CD4-positive, CD25-positive, alpha-beta regulatory T cell (primary cell): ENCODE measurements around the gene ULK4. TPM values are rescaled to one million over a fixed set of nuclear protein-coding genes. Genes with fewer than 3 reads are reported as not detected.
A peak's percentile ranks its signal among the peaks of the same experiment; 100 is the strongest.
"Not testable (repeated sequence)": the region's sequence is repeated elsewhere in the genome, so short reads cannot be mapped to it uniquely, and the experiment has no call there.

ENCODE experiments used
- ATAC-seq, 2 donors: fragments of 150-1000 bp; cut with Tn5 transposase; one replicate each; pipeline ENCODE4 v1.10.0; 2021; ENCODE audit warnings: low read depth in 2 of 2, moderate number of reproducible peaks in 2 of 2, moderate library complexity in 1 of 2
- DNase-seq, 3 donors: peaks; one replicate each; pipeline versions ENCODE4 v3.0.0 to v3.0.0-alpha.2; 2012 to 2022; ENCODE audit warnings: mixed read lengths in 1 of 3
- H3K27ac ChIP-seq: one replicate; pipeline ENCODE4 v1.7.0; 2013; ENCODE audit warnings: mild to moderate bottlenecking, low read length; ENCODE audit not compliant: insufficient read depth, poor library complexity, severe bottlenecking
- H3K27me3 ChIP-seq: one replicate; pipeline ENCODE4 v1.7.0; 2013; ENCODE audit warnings: low read length; ENCODE audit not compliant: control insufficient read depth, insufficient read depth
- H3K36me3 ChIP-seq: one replicate; pipeline ENCODE4 v1.7.0; 2013; ENCODE audit warnings: mild to moderate bottlenecking, low read length, moderate library complexity; ENCODE audit not compliant: control insufficient read depth, insufficient read depth
- H3K4me1 ChIP-seq: 2 replicates; pipeline ENCODE4 v1.7.0; 2013; ENCODE audit warnings: mild to moderate bottlenecking, low read length; ENCODE audit not compliant: insufficient read depth, control insufficient read depth, poor library complexity, severe bottlenecking
- H3K4me3 ChIP-seq: one replicate; pipeline ENCODE4 v1.7.0; 2013; ENCODE audit warnings: low read depth, mild to moderate bottlenecking, low read length, moderate library complexity
- H3K9me3 ChIP-seq, 2 experiments: 1 replicate in 1 of 2; 2 replicates in 1 of 2; pipeline ENCODE4 v1.7.0; 2013; ENCODE audit warnings: low read length in 2 of 2, mild to moderate bottlenecking in 1 of 2, moderate library complexity in 1 of 2; ENCODE audit not compliant: control insufficient read depth in 2 of 2
- H3K27ac Mint-ChIP-seq, 3 donors: one replicate each; pipeline ENCODE4 v1.8.0; 2020 to 2022; ENCODE audit warnings: mild to moderate bottlenecking in 3 of 3, mixed read lengths in 3 of 3, moderate library complexity in 2 of 3
- H3K27me3 Mint-ChIP-seq: one replicate; pipeline ENCODE4 v1.8.0; 2022; ENCODE audit warnings: mild to moderate bottlenecking, mixed read lengths
- H3K36me3 Mint-ChIP-seq: one replicate; pipeline ENCODE4 v1.8.0; 2020; ENCODE audit warnings: mixed read lengths
- H3K4me1 Mint-ChIP-seq, 4 donors: one replicate each; pipeline ENCODE4 v1.8.0; 2020 to 2022; ENCODE audit warnings: mixed read lengths in 4 of 4, mild to moderate bottlenecking in 1 of 4
- H3K4me3 Mint-ChIP-seq, 4 donors: one replicate each; pipeline ENCODE4 v1.8.0; 2020 to 2022; ENCODE audit warnings: mild to moderate bottlenecking in 4 of 4, mixed read lengths in 4 of 4, moderate library complexity in 3 of 4
- H3K9me3 Mint-ChIP-seq, 7 donors: one replicate each; pipeline ENCODE4 v1.8.0; 2020 to 2022; ENCODE audit warnings: mixed read lengths in 7 of 7, mild to moderate bottlenecking in 3 of 7, moderate library complexity in 2 of 7
- polyA plus RNA-seq, 4 donors: library from polyadenylated mRNA; unstranded; fragments of 300-500 nt; fragmentation: Illumina TruSeq; gene quantifications; one replicate each; pipeline ENCODE4 v1.2.3, GENCODE V29; 2021
- total RNA-seq: library from RNA; stranded (reverse); gene quantifications from one replicate; pipeline ENCODE4 v1.2.3, GENCODE V29; 2022

Gene ULK4
- total and polyA plus RNA-seq, 5 donors from 2014 or later, result 9.3 to 27.2 (median 11.1) TPM

- Mint-ChIP-seq H3K27ac (no peak overlapping the region), H3K9me3 (peaks cover 0 to 3% (median 0%) of the 10 kb centered on the region in 7 donors), H3K4me1 (no peaks in the 10 kb centered on the region), H3K27me3 (peaks cover 6% of the 10 kb centered on the region), H3K36me3 (no peaks in the 10 kb centered on the region), H3K4me3 (no peak overlapping the region)
- H3K27ac ChIP-seq, result no peak overlapping the region
- H3K9me3 ChIP-seq, result no peaks in the 10 kb centered on the region
- H3K27me3 ChIP-seq, result no peaks in the 10 kb centered on the region
- H3K36me3 ChIP-seq, result no peaks in the 10 kb centered on the region
- H3K4me1 ChIP-seq, result no peaks in the 10 kb centered on the region
- H3K4me3 ChIP-seq, result no peak overlapping the region
- ATAC-seq (no peak), DNase-seq (no peak)
Measured at GRCh38 chr3:41999909-42000308, 38.0 kb upstream of the ULK4 start.

GRCh38 chr3:41997702-41998550 lies 36.0 kb upstream of the ULK4 start:
- H3K27me3 Mint-ChIP-seq, result peaks cover 11% of the 10 kb centered on the region
- ATAC-seq (no peak), DNase-seq (no peak)
- H3K27ac Mint-ChIP-seq, result no peak overlapping the region
- Histone ChIP-seq H3K36me3 (no peaks in the 10 kb centered on the region), H3K27ac (no peak overlapping the region), H3K4me1 (no peaks in the 10 kb centered on the region), H3K27me3 (no peaks in the 10 kb centered on the region), H3K4me3 (no peak overlapping the region), H3K9me3 (no peaks in the 10 kb centered on the region)
- H3K9me3 Mint-ChIP-seq, result peaks cover 0 to 2% (median 0%) of the 10 kb centered on the region in 7 donors
- H3K4me1 Mint-ChIP-seq, result no peaks in the 10 kb centered on the region
- no peak overlapping the region for H3K4me3 Mint-ChIP-seq
- peaks cover 3% of the 10 kb centered on the region for H3K36me3 Mint-ChIP-seq

- Histone ChIP-seq H3K27ac (no peak overlapping the region), H3K4me1 (no peaks in the 10 kb centered on the region), H3K27me3 (no peaks in the 10 kb centered on the region), H3K4me3 (no peak overlapping the region), H3K36me3 (no peaks in the 10 kb centered on the region), H3K9me3 (no peaks in the 10 kb centered on the region)
- Mint-ChIP-seq H3K9me3 (no peaks in the 10 kb centered on the region), H3K4me3 (no peak overlapping the region), H3K27ac (no peak overlapping the region), H3K4me1 (no peaks in the 10 kb centered on the region), H3K36me3 (peaks cover 3% of the 10 kb centered on the region), H3K27me3 (peaks cover 5% of the 10 kb centered on the region)
- DNase-seq (no peak), ATAC-seq (no peak)
Measured at GRCh38 chr3:41991437-41991836, 29.5 kb upstream of the ULK4 start.

- Mint-ChIP-seq H3K36me3 (peaks cover 1% of the 10 kb centered on the region), H3K4me3 (no peak overlapping the region), H3K4me1 (no peaks in the 10 kb centered on the region), H3K27me3 (peaks cover 2% of the 10 kb centered on the region), H3K9me3 (peaks cover 0 to 3% (median 0%) of the 10 kb centered on the region in 7 donors), H3K27ac (no peak overlapping the region)
- no peaks in the 10 kb centered on the region for H3K4me1 ChIP-seq
- no peak overlapping the region for H3K4me3 ChIP-seq
- no peaks in the 10 kb centered on the region for H3K36me3 ChIP-seq
- H3K9me3 ChIP-seq, result no peaks in the 10 kb centered on the region
- DNase-seq (no peak), ATAC-seq (no peak)
- no peak overlapping the region for H3K27ac ChIP-seq
- H3K27me3 ChIP-seq, result no peaks in the 10 kb centered on the region
Measured at GRCh38 chr3:41989518-41989917, 27.6 kb upstream of the ULK4 start.

GRCh38 chr3:41987627-41988026 lies 25.7 kb upstream of the ULK4 start:
- Histone ChIP-seq H3K4me1 (no peaks in the 10 kb centered on the region), H3K36me3 (no peaks in the 10 kb centered on the region), H3K4me3 (no peak overlapping the region), H3K27me3 (no peaks in the 10 kb centered on the region), H3K27ac (no peak overlapping the region), H3K9me3 (no peaks in the 10 kb centered on the region)
- Mint-ChIP-seq H3K4me1 (no peaks in the 10 kb centered on the region), H3K4me3 (no peak overlapping the region), H3K36me3 (no peaks in the 10 kb centered on the region), H3K27me3 (no peaks in the 10 kb centered on the region), H3K9me3 (peaks cover 0 to 3% (median 0%) of the 10 kb centered on the region in 7 donors), H3K27ac (peak overlapping the region in 1 of 3 donors; percentile 5)
- ATAC-seq (no peak), DNase-seq (no peak)

- no peak overlapping the region for H3K27ac Mint-ChIP-seq
- DNase-seq (no peak), ATAC-seq (no peak)
- no peaks in the 10 kb centered on the region for H3K4me1 ChIP-seq
- no peak overlapping the region for H3K4me3 ChIP-seq
- H3K36me3 ChIP-seq, result no peaks in the 10 kb centered on the region
- no peak overlapping the region for H3K4me3 Mint-ChIP-seq
- peaks cover 0 to 4% (median 0%) of the 10 kb centered on the region in 7 donors for H3K9me3 Mint-ChIP-seq
- H3K27me3 Mint-ChIP-seq, result no peaks in the 10 kb centered on the region
- no peaks in the 10 kb centered on the region for H3K4me1 Mint-ChIP-seq
- H3K36me3 Mint-ChIP-seq, result no peaks in the 10 kb centered on the region
- no peaks in the 10 kb centered on the region for H3K9me3 ChIP-seq
- no peaks in the 10 kb centered on the region for H3K27me3 ChIP-seq
- no peak overlapping the region for H3K27ac ChIP-seq
Measured at GRCh38 chr3:41986561-41986960, 24.7 kb upstream of the ULK4 start.

GRCh38 chr3:41985018-41985417 lies 23.1 kb upstream of the ULK4 start:
- Mint-ChIP-seq H3K27ac (no peak overlapping the region), H3K9me3 (peaks cover 0 to 4% (median 0%) of the 10 kb centered on the region in 7 donors)
- no peak for DNase-seq

GRCh38 chr3:41983091-41983490 lies 21.2 kb upstream of the ULK4 start:
- not testable (repeated sequence) for ATAC-seq, H3K36me3 ChIP-seq, H3K27me3 ChIP-seq, H3K36me3 Mint-ChIP-seq, H3K4me3 Mint-ChIP-seq, H3K4me1 ChIP-seq, DNase-seq, H3K9me3 Mint-ChIP-seq, H3K27me3 Mint-ChIP-seq, H3K27ac Mint-ChIP-seq, H3K4me1 Mint-ChIP-seq, H3K27ac ChIP-seq, H3K9me3 ChIP-seq, H3K4me3 ChIP-seq

More at GRCh38 chr3:41985018-41985417, 23.1 kb upstream of the ULK4 start:
- no peaks in the 10 kb centered on the region for H3K36me3 Mint-ChIP-seq
- H3K4me1 Mint-ChIP-seq, result no peaks in the 10 kb centered on the region
- peaks cover 7% of the 10 kb centered on the region for H3K27me3 Mint-ChIP-seq
- Histone ChIP-seq H3K27me3 (no peaks in the 10 kb centered on the region), H3K4me1 (no peaks in the 10 kb centered on the region), H3K9me3 (no peaks in the 10 kb centered on the region), H3K4me3 (no peak overlapping the region), H3K27ac (no peak overlapping the region), H3K36me3 (no peaks in the 10 kb centered on the region)
- ATAC-seq, result no peak
- no peak overlapping the region for H3K4me3 Mint-ChIP-seq
